ENCODE results near the gene PINLYP.
A peak's percentile ranks its signal among the peaks of the same experiment; 100 is the strongest.

PINLYP gene

DNA sequence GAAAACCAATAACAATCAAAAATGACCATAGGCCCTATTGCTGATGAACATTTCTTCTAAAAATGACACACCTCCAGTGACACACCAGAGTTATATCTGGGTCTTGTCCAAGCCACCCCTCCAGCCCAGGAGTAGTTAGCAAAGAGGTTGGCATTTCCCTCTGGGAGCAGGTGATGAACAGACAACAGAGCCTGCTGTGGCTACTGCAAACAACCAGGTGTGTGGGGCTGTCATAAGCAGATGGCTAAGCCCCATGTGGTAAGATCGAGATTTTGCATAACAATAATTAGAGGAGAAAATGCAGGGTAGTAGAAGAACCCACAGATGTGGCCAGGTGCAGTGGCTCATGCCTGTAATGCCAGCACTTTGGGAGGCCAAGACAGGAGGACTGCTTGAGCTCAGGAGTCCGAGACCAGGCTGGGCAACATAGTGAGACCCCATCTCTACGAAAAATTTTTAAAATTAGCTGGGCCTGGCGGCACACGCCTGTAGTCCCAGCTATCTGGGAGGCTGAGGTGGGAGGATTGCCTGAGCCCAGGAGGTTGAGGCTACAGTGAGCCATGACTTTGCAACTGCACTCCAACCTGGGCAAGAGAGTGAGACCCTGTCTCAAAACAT lies 5.3 kb upstream of the PINLYP start:
- H3K4me3 ChIP-seq (ENCODE audit: low read depth, low read length): no peak overlapping the region
- TF ChIP-seq, protein P1, sequence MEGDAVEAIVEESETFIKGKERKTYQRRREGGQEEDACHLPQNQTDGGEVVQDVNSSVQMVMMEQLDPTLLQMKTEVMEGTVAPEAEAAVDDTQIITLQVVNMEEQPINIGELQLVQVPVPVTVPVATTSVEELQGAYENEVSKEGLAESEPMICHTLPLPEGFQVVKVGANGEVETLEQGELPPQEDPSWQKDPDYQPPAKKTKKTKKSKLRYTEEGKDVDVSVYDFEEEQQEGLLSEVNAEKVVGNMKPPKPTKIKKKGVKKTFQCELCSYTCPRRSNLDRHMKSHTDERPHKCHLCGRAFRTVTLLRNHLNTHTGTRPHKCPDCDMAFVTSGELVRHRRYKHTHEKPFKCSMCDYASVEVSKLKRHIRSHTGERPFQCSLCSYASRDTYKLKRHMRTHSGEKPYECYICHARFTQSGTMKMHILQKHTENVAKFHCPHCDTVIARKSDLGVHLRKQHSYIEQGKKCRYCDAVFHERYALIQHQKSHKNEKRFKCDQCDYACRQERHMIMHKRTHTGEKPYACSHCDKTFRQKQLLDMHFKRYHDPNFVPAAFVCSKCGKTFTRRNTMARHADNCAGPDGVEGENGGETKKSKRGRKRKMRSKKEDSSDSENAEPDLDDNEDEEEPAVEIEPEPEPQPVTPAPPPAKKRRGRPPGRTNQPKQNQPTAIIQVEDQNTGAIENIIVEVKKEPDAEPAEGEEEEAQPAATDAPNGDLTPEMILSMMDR (IDR thresholded peaks at IDR 0.05; ENCODE audit: low read depth, low read length): no peak

DNA sequence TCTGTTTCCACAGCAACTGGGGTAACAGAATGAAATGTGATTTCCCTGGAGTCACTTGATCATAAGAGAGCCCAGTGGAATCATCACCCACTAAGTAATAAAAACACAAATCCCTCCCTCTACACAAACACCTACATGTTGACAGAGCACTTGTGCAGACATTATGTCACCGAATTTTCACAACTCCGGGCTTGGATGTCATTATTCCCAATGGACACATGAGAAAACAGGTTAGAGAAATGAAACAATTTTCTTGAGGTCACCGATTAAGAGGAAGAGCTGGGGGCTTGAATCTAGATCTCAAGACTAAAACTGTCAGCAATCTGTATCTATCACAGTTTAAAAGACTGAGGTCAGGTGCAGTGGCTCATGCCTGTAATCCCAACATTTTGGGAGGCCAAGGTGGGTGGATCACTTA lies 3.4 kb upstream of the PINLYP start:
- no peak overlapping the region for H3K4me3 ChIP-seq (ENCODE audit: low read depth, low read length)
- TF ChIP-seq, protein P1 (IDR thresholded peaks at IDR 0.05; ENCODE audit: low read depth, low read length): no peak

DNA sequence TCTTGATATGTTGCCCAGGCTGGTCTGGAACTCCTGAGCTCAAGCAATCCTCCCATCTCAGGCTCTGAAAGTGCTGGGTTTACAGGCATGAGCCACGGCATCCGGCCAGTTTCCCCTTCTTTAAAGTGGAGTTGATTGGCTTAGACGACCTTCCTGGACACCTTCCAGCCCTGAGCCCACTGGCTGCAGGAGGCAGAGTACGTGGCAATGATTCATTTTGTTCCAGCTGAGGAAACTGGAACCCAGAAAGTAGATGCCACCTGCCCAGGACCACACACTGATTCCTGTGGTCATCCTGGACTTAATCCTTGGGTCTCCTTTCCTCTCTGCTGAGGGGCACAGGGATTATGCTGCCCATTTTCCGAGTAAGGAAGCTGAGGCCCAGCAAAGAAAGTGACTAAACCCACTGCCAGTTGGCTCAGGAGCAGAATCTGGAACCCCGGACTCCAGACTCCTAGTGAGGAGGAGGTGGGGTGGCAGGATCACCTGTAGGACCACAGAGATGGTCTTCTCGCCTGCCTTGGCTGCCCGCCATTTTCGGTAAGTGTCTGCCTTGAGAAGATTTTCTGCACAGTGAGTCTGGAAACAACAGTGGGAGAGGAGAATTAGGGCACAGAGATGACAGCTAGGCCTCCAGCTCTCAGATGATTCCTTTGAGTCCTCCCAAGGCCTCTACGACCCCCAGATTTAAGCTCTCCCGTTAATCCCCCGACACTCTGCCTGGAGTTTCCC lies 1.0 kb upstream of the PINLYP start:
- TF ChIP-seq, protein P1 (IDR thresholded peaks at IDR 0.05; ENCODE audit: low read depth, low read length): no peak
- peak overlapping the region; percentile 95 for H3K4me3 ChIP-seq (ENCODE audit: low read depth, low read length)

DNA sequence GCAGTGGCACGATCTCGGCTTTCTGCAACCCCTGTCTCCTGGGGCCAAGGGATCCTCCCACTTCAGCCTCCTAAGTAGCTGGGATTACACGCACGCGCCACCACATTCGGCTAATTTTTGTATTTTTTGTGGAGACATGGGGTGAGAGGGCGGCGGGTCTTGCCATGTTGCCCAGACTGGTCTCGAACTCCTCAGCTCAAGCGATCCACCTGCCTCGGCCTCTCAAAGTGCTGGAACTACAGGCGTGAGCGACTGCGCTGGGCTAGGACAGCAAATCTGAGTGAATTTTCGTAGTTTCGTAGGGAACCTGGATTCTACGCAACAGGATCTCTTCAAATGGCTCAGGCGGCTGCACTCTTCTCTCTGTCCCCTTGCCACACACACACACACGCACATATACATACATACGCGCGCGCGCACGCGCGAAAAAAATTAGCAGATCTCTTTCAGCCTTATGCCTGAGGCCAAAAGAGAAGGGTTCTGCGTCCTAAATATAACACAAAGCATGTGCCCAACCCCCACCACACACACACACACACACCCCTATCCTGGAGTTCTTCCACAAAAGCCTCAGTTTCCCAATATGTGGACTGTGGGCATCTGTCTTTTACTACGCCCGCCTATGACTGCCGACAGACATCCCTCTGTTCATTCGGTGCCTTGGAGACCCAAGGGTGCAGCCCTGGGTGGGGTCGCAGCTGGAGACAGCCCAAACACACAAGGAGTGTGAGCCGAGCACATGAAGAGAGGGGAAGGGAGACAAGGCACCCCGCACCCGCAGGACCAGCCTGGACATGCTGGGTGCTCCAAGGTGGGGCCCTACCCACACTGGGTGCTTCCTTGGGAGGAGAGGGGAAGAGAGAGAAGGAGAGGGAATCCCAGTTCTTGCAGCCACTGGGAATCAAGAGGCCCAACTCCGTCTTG lies 616 bp downstream of the PINLYP start:
- TF ChIP-seq, protein P1 (IDR thresholded peaks at IDR 0.05; ENCODE audit: low read depth, low read length): no peak
- H3K4me3 ChIP-seq (ENCODE audit: low read depth, low read length): peak overlapping the region; percentile 95

DNA sequence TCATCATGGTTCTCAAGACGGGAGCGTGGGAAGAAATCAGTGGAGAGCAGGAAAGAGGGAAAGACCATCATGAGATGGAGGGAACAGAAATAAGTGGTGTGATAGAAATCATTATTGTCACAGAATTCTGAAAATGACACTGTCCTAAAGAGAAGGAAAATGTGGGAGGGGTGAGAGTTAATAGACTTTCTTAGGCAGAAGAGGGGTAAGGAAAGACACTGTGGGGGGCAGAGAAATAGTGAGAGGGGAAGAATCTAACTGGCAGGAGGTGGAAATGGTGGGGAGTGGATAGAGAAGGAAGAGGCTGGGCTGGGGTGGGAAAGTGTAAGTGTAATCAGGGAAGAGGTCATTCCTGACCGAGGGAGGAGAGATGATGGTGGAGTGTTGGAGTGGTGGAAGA lies 3.2 kb downstream of the PINLYP start:
- TF ChIP-seq, protein P1 (IDR thresholded peaks at IDR 0.05; ENCODE audit: low read depth, low read length): no peak
- H3K4me3 ChIP-seq (ENCODE audit: low read depth, low read length): no peak overlapping the region

DNA sequence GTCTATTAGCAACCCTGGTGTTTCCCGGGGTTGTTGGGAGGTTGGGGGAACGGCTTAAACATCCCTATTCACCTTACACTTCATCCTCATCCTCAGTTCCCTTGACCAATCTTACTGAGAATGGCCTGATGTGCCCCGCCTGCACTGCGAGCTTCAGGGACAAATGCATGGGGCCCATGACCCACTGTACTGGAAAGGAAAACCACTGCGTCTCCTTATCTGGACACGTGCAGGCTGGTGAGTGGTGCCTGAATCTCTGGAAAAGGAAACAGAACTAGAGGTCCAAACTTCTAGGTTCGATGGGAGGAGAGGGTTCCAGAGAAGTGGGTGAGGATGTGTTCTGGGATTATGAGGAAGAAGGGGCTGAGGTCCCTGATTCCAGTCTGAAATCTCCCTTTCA lies 5.9 kb downstream of the PINLYP start:
- H3K4me3 ChIP-seq (ENCODE audit: low read depth, low read length): no peak overlapping the region
- TF ChIP-seq, protein P1 (IDR thresholded peaks at IDR 0.05; ENCODE audit: low read depth, low read length): no peak

Data from WI38 (cell line).